Measurements from ENCODE around the gene RGMB. TPM values are rescaled to one million over a fixed set of nuclear protein-coding genes. Genes with fewer than 3 reads are reported as not detected.

RGMB gene
- total and polyA plus RNA-seq, 9 donors = 14.5 to 40.3 (median 26.4) TPM

DNA sequence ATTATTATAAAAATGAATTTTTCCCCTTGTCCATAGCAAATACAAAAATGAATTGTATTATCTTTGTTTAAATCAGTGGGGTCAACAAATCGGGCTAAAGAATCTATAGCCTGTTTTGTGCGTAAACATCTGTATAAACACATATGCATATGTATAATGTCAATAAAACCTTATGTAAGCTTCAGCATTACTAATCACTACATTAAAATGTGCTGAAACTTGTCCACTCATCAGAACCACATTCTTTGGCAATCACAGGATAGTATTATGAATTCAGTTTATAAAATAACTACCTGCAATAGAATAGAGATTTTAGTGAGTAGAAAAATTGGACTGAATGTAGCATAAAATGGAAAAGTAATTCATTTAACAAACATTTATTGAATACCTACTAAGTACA is 30.6 kb downstream of the RGMB start:
- H3K4me3 ChIP-seq = no peak overlapping the region
- H3K4me1 ChIP-seq (ENCODE audit: insufficient read depth) = no peaks in the 10 kb centered on the region
- H3K36me3 ChIP-seq = no peaks in the 10 kb centered on the region
- WGBS, 3 donors = 96% methylated on average over 2 of the region's 2 CpGs
- no peak overlapping the region for H3K27ac ChIP-seq
- TF ChIP-seq POLR2A (IDR thresholded peaks at IDR 0.05) (no peak), EP300 (IDR thresholded peaks at IDR 0.05) (no peak)
- TF ChIP-seq, protein P1, sequence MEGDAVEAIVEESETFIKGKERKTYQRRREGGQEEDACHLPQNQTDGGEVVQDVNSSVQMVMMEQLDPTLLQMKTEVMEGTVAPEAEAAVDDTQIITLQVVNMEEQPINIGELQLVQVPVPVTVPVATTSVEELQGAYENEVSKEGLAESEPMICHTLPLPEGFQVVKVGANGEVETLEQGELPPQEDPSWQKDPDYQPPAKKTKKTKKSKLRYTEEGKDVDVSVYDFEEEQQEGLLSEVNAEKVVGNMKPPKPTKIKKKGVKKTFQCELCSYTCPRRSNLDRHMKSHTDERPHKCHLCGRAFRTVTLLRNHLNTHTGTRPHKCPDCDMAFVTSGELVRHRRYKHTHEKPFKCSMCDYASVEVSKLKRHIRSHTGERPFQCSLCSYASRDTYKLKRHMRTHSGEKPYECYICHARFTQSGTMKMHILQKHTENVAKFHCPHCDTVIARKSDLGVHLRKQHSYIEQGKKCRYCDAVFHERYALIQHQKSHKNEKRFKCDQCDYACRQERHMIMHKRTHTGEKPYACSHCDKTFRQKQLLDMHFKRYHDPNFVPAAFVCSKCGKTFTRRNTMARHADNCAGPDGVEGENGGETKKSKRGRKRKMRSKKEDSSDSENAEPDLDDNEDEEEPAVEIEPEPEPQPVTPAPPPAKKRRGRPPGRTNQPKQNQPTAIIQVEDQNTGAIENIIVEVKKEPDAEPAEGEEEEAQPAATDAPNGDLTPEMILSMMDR (IDR thresholded peaks at IDR 0.05) = no peak
- H3K27me3 ChIP-seq = no peaks in the 10 kb centered on the region
- no peak for DNase-seq
- intact Hi-C loops (cut with DNase I) = no loop called here
- no peaks in the 10 kb centered on the region for H3K9me3 ChIP-seq

DNA sequence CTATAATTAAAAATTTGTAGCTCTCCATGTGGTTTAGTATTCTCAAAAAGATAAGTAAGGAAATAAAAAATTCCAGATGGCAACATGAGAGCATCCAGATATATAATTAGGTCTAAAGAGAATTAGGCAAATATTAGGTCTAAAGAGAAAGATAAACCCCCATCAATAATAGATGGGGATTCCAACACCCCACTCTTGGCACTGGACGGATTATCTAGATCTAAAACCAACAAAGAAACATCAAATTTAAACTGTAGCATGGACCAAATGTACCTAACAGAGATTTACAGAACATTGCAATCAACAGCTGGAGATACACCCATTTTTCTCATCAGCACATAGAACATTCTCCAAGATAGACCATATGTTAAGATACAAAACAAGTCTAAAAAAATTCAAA is 31.6 kb downstream of the RGMB start:
- no peaks in the 10 kb centered on the region for H3K9me3 ChIP-seq
- DNase-seq = no peak
- H3K27ac ChIP-seq = no peak overlapping the region
- TF ChIP-seq, protein P1 (IDR thresholded peaks at IDR 0.05) = no peak
- TF ChIP-seq POLR2A (IDR thresholded peaks at IDR 0.05) = no peak
- TF ChIP-seq EP300 (IDR thresholded peaks at IDR 0.05) = no peak
- H3K36me3 ChIP-seq = no peaks in the 10 kb centered on the region
- H3K4me3 ChIP-seq = no peak overlapping the region
- no peaks in the 10 kb centered on the region for H3K27me3 ChIP-seq
- WGBS, 3 donors = 0% methylated on average over 1 of the region's 1 CpG
- intact Hi-C loops (cut with DNase I) = no loop called here
- no peaks in the 10 kb centered on the region for H3K4me1 ChIP-seq (ENCODE audit: insufficient read depth)

DNA sequence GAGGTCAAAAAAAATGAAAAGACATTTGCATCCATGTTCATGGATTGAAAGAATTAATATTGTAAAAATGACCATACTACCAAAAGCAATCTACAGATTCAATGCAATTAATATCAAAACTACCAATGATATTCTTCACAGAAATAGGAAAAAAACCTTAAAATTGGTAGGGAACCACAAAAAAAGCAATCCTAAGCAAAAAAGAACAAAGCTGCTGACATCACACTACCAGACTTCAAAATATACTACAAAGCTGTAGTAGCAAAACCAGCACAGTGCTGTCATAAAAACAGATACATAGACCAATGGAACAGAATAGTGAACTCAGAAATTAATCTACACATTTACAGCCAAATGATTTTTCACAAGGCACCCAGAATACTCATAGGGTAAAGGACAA is 34.3 kb downstream of the RGMB start:
- no peak for DNase-seq
- no peak overlapping the region for H3K27ac ChIP-seq
- H3K36me3 ChIP-seq = no peaks in the 10 kb centered on the region
- no peaks in the 10 kb centered on the region for H3K4me1 ChIP-seq (ENCODE audit: insufficient read depth)
- no peaks in the 10 kb centered on the region for H3K9me3 ChIP-seq
- H3K27me3 ChIP-seq = no peaks in the 10 kb centered on the region
- intact Hi-C loops (cut with DNase I) = no loop called here
- no peak overlapping the region for H3K4me3 ChIP-seq
- TF ChIP-seq POLR2A (IDR thresholded peaks at IDR 0.05) = no peak

DNA sequence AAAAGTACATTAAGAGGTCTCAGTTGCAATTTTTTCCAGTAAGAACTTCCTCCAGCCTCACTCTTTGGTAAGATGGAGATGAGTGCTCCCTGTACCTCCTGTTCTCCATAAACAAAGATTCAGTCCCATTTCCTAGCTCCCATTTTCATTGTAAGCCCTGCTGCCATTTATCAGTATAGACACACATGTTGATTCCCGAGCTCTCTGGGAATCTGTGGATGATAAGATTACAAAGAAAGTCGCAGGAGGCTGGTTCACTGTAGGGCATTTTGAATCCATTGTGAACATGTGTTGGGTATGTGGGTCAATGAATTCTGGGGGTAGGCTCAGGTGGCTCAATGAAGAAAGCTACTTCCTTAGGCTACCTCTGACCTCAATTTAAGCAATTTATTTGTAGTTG is 36.7 kb downstream of the RGMB start:
- H3K9me3 ChIP-seq = no peaks in the 10 kb centered on the region
- no peak overlapping the region for H3K4me3 ChIP-seq
- TF ChIP-seq EP300 (IDR thresholded peaks at IDR 0.05) = no peak
- H3K36me3 ChIP-seq = no peaks in the 10 kb centered on the region
- no peak overlapping the region for H3K27ac ChIP-seq
- 33 to 36% (median 35%) methylated on average over 2 of the region's 2 CpGs for WGBS, 3 donors
- DNase-seq = no peak
- H3K4me1 ChIP-seq (ENCODE audit: insufficient read depth) = no peaks in the 10 kb centered on the region
- intact Hi-C loops (cut with DNase I) = no loop called here
- H3K27me3 ChIP-seq = no peaks in the 10 kb centered on the region

DNA sequence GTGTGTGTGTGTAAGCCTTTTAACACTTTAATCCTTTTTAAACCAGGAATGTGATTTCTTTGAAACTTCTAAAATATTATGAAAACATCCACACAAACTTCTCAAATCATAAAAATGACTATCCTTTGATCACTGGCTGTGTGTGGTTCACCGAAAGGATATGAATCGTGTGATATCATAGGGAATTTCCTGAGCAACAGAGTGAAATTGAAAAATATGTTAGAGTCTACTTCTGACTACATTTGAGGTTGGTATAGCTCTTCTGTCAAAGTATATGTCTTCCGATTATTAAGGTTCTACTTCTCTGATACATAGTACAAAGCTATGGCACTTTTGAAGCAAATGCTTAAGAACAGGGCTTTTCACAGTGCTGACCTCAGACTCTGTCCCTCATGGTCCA is 40.3 kb downstream of the RGMB start:
- DNase-seq = no peak
- H3K4me1 ChIP-seq (ENCODE audit: insufficient read depth) = no peaks in the 10 kb centered on the region

More for the DNA sequence above, 40.3 kb downstream of the RGMB start:
- no peaks in the 10 kb centered on the region for H3K27me3 ChIP-seq
- no peaks in the 10 kb centered on the region for H3K9me3 ChIP-seq
- 85 to 91% (median 89%) methylated on average over 3 of the region's 3 CpGs for WGBS, 3 donors
- H3K36me3 ChIP-seq = no peaks in the 10 kb centered on the region
- TF ChIP-seq POLR2A (IDR thresholded peaks at IDR 0.05) (no peak), EP300 (IDR thresholded peaks at IDR 0.05) (no peak)
- TF ChIP-seq, protein P1 (IDR thresholded peaks at IDR 0.05) = no peak
- no peak overlapping the region for H3K27ac ChIP-seq
- intact Hi-C loops (cut with DNase I) = no loop called here
- no peak overlapping the region for H3K4me3 ChIP-seq

Data from ovary (tissue), 9 donors.